Measurements from ENCODE around the gene ITGA8.

The ITGA8 gene

GRCh38 chr10:15729890-15730289, 10.2 kb upstream of the ITGA8 start:
- TF ChIP-seq CTCF (IDR thresholded peaks at IDR 0.05): no peak

- no peak for TF ChIP-seq CTCF (IDR thresholded peaks at IDR 0.05)
Observed at GRCh38 chr10:15726042-15726441, 6.3 kb upstream of the ITGA8 start.

GRCh38 chr10:15725603-15726002, 5.9 kb upstream of the ITGA8 start:
- peak; percentile 65 for TF ChIP-seq CTCF (IDR thresholded peaks at IDR 0.05)

- no peak for TF ChIP-seq CTCF (IDR thresholded peaks at IDR 0.05)
Observed at GRCh38 chr10:15724683-15725082, 5.0 kb upstream of the ITGA8 start.

DNA sequence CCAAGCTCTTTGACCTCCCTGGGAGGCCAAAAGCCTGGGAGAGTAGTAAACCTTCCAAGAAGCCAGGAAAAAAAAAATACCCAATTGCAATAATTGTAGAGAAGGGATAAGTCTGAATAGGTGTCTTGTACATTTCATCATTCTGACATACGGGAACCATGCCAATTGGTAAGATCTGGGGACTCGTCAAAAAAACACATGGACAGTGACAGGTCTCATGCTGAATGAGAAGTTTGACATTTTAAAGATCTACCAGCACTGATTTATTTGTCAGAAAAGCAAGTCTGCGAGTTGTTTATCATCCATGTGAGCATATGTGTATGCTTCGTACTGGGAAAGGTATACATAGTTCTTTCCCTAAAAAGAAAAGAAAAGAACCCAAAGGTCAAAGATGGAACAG, 4.1 kb upstream of the ITGA8 start:
- TF ChIP-seq CTCF (IDR thresholded peaks at IDR 0.05): no peak

DNA sequence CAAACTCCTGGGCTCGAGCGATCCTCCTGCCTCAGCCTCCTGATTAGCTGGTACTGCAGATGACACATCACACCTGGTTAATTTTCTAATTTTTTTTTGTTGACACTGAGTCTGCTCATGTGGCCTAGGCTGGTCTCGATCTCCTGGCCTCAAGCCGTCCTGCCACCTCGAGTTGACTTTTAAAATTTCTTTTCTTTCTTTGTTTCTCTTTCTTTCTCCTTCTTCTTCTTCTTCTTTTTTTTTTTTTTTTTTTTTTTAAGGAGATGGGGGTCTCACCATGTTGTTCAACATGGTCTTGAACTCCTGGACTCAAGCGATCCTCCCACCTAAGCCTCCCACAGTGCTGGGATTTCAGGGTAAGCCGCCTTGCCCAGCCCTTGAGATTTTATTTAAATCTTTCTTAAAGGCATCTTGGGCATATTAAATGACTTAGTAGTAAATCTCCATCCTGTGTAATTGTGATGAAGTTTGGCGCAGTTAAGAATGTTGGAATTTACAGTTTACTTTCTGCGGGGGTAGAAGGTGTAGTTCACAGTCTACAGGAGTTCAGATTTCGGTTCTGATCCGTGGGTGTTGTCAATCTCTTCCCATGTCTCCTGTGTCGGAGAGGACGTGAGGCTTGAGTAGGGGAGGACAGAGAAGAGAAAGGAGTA, 1.0 kb upstream of the ITGA8 start:
- no peak for TF ChIP-seq CTCF (IDR thresholded peaks at IDR 0.05)

DNA sequence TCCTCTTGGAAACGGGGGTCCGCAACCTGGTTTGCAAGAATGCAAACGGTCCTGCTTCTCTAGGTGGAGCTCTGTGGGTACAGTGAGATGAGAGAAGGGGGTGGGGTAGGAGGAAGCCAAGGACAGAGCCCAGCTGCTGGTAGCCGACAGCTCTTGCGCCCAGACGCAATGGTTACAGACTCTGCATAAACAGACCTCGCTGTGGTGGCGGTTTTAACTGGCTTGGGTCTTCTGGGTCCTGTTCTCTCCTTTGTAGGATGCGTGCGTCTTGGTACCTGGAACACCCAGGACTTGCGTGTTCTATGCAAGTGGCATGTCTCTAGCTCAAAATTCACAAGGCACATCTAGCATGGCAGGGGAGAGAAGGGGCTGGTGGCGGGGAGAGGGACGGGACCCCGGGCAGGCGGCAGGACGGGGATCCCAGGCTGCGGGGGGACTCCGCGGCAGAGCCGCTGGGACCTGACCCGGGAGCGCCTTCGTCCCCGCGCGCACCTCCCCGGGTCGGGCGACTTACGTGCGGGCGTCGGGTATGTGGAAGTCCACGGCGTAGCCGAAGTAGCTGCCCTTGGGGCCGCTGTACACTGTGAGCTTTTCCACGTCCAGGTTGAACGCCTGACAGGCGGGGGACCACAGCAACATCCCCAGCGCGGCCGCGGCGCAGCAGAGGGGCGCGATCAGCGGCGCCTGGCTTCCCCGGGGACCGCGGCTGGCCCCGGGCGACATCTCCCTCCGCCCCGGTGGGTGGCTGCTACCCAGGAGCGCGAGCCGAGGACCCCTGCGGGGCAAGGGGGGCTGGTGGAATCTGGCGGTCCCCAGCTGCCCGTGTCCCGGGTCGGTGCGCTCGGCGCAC, 448 bp downstream of the ITGA8 start:
- no peak for TF ChIP-seq CTCF (IDR thresholded peaks at IDR 0.05)
